Parathyroid adenoma (tissue), 2 donors: ENCODE results near the gene CALHM2.
A peak's percentile ranks its signal among the peaks of the same experiment; 100 is the strongest.

Source experiments
- H2AFZ ChIP-seq: fragments of 300-600 bp; sonication (generic); one replicate; pipeline ENCODE4 v1.7.0; 2017; ENCODE audit warnings: antibody characterized with exemption, mild to moderate bottlenecking
- H3K27ac ChIP-seq: fragments of 300-600 bp; sonication (generic); one replicate; pipeline ENCODE4 v1.7.0; 2017
- H3K27me3 ChIP-seq: fragments of 300-600 bp; sonication (generic); one replicate; pipeline ENCODE4 v1.7.0; 2017; ENCODE audit warnings: low read length; ENCODE audit not compliant: control insufficient read depth, insufficient read depth
- H3K36me3 ChIP-seq: fragments of 300-600 bp; sonication (generic); one replicate; pipeline ENCODE4 v1.7.0; 2017; ENCODE audit warnings: low read length; ENCODE audit not compliant: control insufficient read depth, insufficient read depth
- H3K4me1 ChIP-seq: fragments of 300-600 bp; sonication (generic); one replicate; pipeline ENCODE4 v1.7.0; 2017; ENCODE audit warnings: control low read depth
- H3K4me2 ChIP-seq: fragments of 300-600 bp; sonication (generic); one replicate; pipeline ENCODE4 v1.7.0; 2017; ENCODE audit warnings: low read length
- H3K4me3 ChIP-seq: fragments of 300-600 bp; sonication (generic); one replicate; pipeline ENCODE4 v1.7.0; 2017; ENCODE audit warnings: low read depth, low read length
- H3K79me2 ChIP-seq: fragments of 300-600 bp; sonication (generic); one replicate; pipeline ENCODE4 v1.7.0; 2017; ENCODE audit warnings: control low read depth
- H3K9ac ChIP-seq: fragments of 300-600 bp; sonication (generic); one replicate; pipeline ENCODE4 v1.7.0; 2017; ENCODE audit warnings: mild to moderate bottlenecking
- H3K9me3 ChIP-seq: fragments of 300-600 bp; sonication (generic); one replicate; pipeline ENCODE4 v1.7.0; 2017; ENCODE audit warnings: low read length; ENCODE audit not compliant: control insufficient read depth
- TF ChIP-seq, protein P1 (sequence below): fragments of 300-600 bp; sonication (generic); IDR thresholded peaks from one replicate; pipeline ENCODE4 v1.7.0; 2017; ENCODE audit warnings: antibody characterized with exemption, mild to moderate bottlenecking
- donor health status: primary hyperparathyroidism.

Gene CALHM2

GRCh38 chr10:103397191-103397825, 54.9 kb downstream of the CALHM2 start:
- peak overlapping the region; percentile 87 for H3K4me2 ChIP-seq
- peak overlapping the region; percentile 95 for H3K4me3 ChIP-seq
- TF ChIP-seq, protein P1, sequence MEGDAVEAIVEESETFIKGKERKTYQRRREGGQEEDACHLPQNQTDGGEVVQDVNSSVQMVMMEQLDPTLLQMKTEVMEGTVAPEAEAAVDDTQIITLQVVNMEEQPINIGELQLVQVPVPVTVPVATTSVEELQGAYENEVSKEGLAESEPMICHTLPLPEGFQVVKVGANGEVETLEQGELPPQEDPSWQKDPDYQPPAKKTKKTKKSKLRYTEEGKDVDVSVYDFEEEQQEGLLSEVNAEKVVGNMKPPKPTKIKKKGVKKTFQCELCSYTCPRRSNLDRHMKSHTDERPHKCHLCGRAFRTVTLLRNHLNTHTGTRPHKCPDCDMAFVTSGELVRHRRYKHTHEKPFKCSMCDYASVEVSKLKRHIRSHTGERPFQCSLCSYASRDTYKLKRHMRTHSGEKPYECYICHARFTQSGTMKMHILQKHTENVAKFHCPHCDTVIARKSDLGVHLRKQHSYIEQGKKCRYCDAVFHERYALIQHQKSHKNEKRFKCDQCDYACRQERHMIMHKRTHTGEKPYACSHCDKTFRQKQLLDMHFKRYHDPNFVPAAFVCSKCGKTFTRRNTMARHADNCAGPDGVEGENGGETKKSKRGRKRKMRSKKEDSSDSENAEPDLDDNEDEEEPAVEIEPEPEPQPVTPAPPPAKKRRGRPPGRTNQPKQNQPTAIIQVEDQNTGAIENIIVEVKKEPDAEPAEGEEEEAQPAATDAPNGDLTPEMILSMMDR = no peak
- H3K79me2 ChIP-seq = peaks cover 23% of the 10 kb centered on the region
- H3K27ac ChIP-seq = no peak overlapping the region
- no peaks in the 10 kb centered on the region for H3K36me3 ChIP-seq
- peaks cover 8% of the 10 kb centered on the region for H3K4me1 ChIP-seq
- no peaks in the 10 kb centered on the region for H3K9me3 ChIP-seq
- no peaks in the 10 kb centered on the region for H3K27me3 ChIP-seq
- H2AFZ ChIP-seq = peak overlapping the region; percentile 87
- no peak overlapping the region for H3K9ac ChIP-seq

GRCh38 chr10:103396789-103397087, 55.4 kb downstream of the CALHM2 start:
- Histone ChIP-seq H3K79me2 (peaks cover 23% of the 10 kb centered on the region), H3K4me2 (peak overlapping the region; percentile 87), H3K36me3 (no peaks in the 10 kb centered on the region), H3K27ac (no peak overlapping the region), H3K27me3 (no peaks in the 10 kb centered on the region), H3K4me3 (peak overlapping the region; percentile 95), H3K9ac (peak overlapping the region; percentile 88), H2AFZ (peak overlapping the region; percentile 87), H3K9me3 (no peaks in the 10 kb centered on the region), H3K4me1 (peaks cover 8% of the 10 kb centered on the region)
- TF ChIP-seq, protein P1 = no peak
